Hepatocyte (in vitro differentiated cells): ENCODE measurements around the gene NPY2R. TPM values are rescaled to one million over a fixed set of nuclear protein-coding genes. Genes with fewer than 3 reads are reported as not detected.

ENCODE experiments used
- DNase-seq: peaks from one replicate; pipeline ENCODE4 v3.0.0-alpha.2; 2016; ENCODE audit warnings: low spot score
- H2AFZ ChIP-seq: fragments of 200-600 bp; sonication (generic); 2 replicates; pipeline ENCODE4 v1.6.0; 2016; ENCODE audit warnings: antibody characterized with exemption, mild to moderate bottlenecking
- H3K27ac ChIP-seq: fragments of 200-600 bp; sonication (generic); 2 replicates; pipeline ENCODE4 v1.5.1; 2016; ENCODE audit warnings: mild to moderate bottlenecking
- H3K27me3 ChIP-seq: fragments of 200-600 bp; sonication (generic); 2 replicates; pipeline ENCODE4 v1.6.1; 2016
- H3K36me3 ChIP-seq: fragments of 200-600 bp; sonication (generic); replicated peaks from 2 replicates; pipeline ENCODE4 v1.5.1; 2016; ENCODE audit warnings: low read depth; ENCODE audit not compliant: insufficient read depth
- H3K4me1 ChIP-seq: fragments of 200-600 bp; sonication (generic); 2 replicates; pipeline ENCODE4 v1.5.1; 2016; ENCODE audit warnings: mild to moderate bottlenecking, moderate library complexity; ENCODE audit not compliant: insufficient read depth
- H3K4me2 ChIP-seq: fragments of 200-600 bp; sonication (generic); 2 replicates; pipeline ENCODE4 v1.6.0; 2016
- H3K4me3 ChIP-seq: fragments of 200-600 bp; sonication (generic); 2 replicates; pipeline ENCODE4 v1.5.1; 2016; ENCODE audit warnings: mild to moderate bottlenecking
- H3K79me2 ChIP-seq: fragments of 200-600 bp; sonication (generic); 2 replicates; pipeline ENCODE4 v1.6.0; 2017; ENCODE audit warnings: mild to moderate bottlenecking
- H3K9me2 ChIP-seq: fragments of 200-600 bp; sonication (generic); replicated peaks from 2 replicates; pipeline ENCODE4 v1.6.0; 2017; ENCODE audit warnings: mild to moderate bottlenecking; ENCODE audit not compliant: insufficient read depth
- H3K9me3 ChIP-seq: fragments of 200-600 bp; sonication (generic); 2 replicates; pipeline ENCODE4 v1.5.1; 2016; ENCODE audit warnings: low read depth, mild to moderate bottlenecking
- H4K20me1 ChIP-seq: fragments of 200-600 bp; sonication (generic); 2 replicates; pipeline ENCODE4 v1.6.0; 2016; ENCODE audit warnings: mild to moderate bottlenecking; ENCODE audit not compliant: insufficient read depth, poor library complexity, severe bottlenecking
- EZH2 ChIP-seq: fragments of 200-600 bp; sonication (generic); IDR thresholded peaks from 2 replicates; pipeline ENCODE4 v1.6.1; 2016; ENCODE audit warnings: antibody characterized with exemption, mild to moderate bottlenecking, borderline replicate concordance
- EZH2phosphoT487 ChIP-seq: fragments of 200-600 bp; sonication (generic); IDR thresholded peaks from one replicate; pipeline ENCODE4 v1.6.1; 2018; ENCODE audit warnings: antibody characterized with exemption, mild to moderate bottlenecking, low read depth, moderate library complexity; ENCODE audit not compliant: unreplicated experiment, severe bottlenecking
- WGBS: methylation state at CpG from one replicate; pipeline ENCODE4 v1.1.6; 2016; ENCODE audit warnings: low lambda C conversion rate; ENCODE audit errors: missing lambda C conversion rate; 5-methylcytosine and 5-hydroxymethylcytosine counted together
- polyA plus RNA-seq: library from polyadenylated mRNA; unstranded; fragments of >200 nt; fragmentation: Nextera tagmentation; extraction: Ambion mirVana; gene quantifications from 2 replicates; pipeline ENCODE4 v1.2.1, GENCODE V29; 2016
- total RNA-seq: library from RNA; depleted of rRNA; stranded (reverse); fragments of >200 nt; gene quantifications from 2 replicates; pipeline ENCODE4 v1.2.3, GENCODE V29; 2014
- TF ChIP-seq, protein P1 (sequence below): fragments of 200-600 bp; sonication (generic); IDR thresholded peaks from 2 replicates; pipeline ENCODE4 v1.5.1; 2016; ENCODE audit warnings: antibody characterized with exemption, mild to moderate bottlenecking; ENCODE audit not compliant: poor library complexity

The NPY2R gene
- total and polyA plus RNA-seq, 2 experiments from 2014 or later = 1.1 to 1.9 TPM

DNA sequence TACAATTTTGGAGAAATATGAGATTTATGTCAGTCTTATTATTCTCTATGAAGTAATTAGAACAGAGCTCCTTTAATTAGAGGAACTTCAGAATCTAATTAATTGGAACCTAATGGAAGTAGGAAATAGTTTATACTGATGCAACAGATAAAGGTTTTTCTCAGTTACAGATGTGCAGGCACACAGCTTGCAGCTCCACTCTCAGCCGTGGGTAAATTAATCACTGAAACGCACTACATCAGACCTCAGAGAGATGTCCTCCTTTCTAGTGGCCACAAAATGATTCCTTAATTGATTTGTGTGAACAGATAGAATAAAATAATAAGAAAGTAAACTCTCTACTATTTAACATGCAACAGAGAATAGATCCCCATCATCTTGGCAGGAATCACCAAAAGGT, 21.5 kb upstream of the NPY2R start:
- Histone ChIP-seq H3K27me3 (no peaks in the 10 kb centered on the region), H3K36me3 (no peaks in the 10 kb centered on the region), H3K27ac (no peak overlapping the region), H3K79me2 (no peaks in the 10 kb centered on the region), H2AFZ (no peak overlapping the region), H3K4me2 (no peak overlapping the region), H3K4me3 (no peak overlapping the region), H3K4me1 (no peaks in the 10 kb centered on the region), H4K20me1 (no peaks in the 10 kb centered on the region), H3K9me2 (no peaks in the 10 kb centered on the region), H3K9me3 (no peaks in the 10 kb centered on the region)
- 81% methylated on average over 2 of the region's 2 CpGs for WGBS
- no peak for DNase-seq
- TF ChIP-seq, protein P1, sequence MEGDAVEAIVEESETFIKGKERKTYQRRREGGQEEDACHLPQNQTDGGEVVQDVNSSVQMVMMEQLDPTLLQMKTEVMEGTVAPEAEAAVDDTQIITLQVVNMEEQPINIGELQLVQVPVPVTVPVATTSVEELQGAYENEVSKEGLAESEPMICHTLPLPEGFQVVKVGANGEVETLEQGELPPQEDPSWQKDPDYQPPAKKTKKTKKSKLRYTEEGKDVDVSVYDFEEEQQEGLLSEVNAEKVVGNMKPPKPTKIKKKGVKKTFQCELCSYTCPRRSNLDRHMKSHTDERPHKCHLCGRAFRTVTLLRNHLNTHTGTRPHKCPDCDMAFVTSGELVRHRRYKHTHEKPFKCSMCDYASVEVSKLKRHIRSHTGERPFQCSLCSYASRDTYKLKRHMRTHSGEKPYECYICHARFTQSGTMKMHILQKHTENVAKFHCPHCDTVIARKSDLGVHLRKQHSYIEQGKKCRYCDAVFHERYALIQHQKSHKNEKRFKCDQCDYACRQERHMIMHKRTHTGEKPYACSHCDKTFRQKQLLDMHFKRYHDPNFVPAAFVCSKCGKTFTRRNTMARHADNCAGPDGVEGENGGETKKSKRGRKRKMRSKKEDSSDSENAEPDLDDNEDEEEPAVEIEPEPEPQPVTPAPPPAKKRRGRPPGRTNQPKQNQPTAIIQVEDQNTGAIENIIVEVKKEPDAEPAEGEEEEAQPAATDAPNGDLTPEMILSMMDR = no peak
- no peak for TF ChIP-seq EZH2
- no peak for TF ChIP-seq EZH2phosphoT487

DNA sequence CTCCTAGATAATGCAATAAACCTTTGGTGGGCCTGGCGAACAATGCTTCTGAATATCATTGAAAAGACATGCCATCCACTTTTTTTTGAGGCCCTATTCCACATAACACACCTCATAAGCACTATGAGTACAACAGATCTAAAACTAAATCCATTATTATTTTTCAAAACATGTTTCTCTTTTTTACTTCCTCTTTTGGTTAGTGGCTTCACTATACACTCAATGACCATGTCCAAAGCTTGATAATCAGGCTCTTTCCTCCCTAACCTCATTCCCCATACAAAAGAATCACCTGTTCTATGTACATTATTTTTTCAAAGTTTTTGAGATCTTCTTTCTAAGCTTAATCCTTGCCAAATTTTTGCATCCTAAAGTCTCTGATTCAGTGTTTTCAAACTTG, 20.4 kb upstream of the NPY2R start:
- no peaks in the 10 kb centered on the region for H3K79me2 ChIP-seq
- H3K4me2 ChIP-seq = no peak overlapping the region
- WGBS = 57% methylated on average over 1 of the region's 1 CpG
- no peak for TF ChIP-seq EZH2
- no peak for TF ChIP-seq EZH2phosphoT487
- TF ChIP-seq, protein P1 = no peak
- no peak overlapping the region for H3K27ac ChIP-seq
- no peaks in the 10 kb centered on the region for H3K9me2 ChIP-seq
- H3K9me3 ChIP-seq = no peaks in the 10 kb centered on the region
- no peaks in the 10 kb centered on the region for H3K4me1 ChIP-seq
- no peak overlapping the region for H3K4me3 ChIP-seq
- DNase-seq = no peak
- no peaks in the 10 kb centered on the region for H3K27me3 ChIP-seq
- no peaks in the 10 kb centered on the region for H4K20me1 ChIP-seq
- no peak overlapping the region for H2AFZ ChIP-seq
- no peaks in the 10 kb centered on the region for H3K36me3 ChIP-seq

DNA sequence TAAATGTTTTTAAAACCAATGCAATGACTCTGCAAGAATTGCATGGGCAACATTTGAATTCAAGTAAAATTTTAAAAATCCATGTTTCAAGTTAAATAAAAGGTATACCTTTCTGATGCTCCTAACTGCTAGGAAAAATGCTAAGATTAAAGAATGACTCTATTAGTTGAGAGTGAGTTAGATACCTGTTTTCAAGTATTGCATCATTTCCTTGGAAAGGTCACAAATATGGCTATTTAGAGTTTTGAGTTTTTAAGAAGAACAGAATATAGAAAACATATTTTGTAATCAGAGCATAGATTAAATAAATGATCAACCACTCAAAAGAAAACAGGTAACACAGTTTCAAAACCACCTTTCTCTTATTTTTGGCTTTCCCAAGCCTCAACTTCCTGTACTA, 18.3 kb upstream of the NPY2R start:
- no peak for DNase-seq
- no peak overlapping the region for H3K4me2 ChIP-seq
- H3K36me3 ChIP-seq = no peaks in the 10 kb centered on the region
- no peak for TF ChIP-seq EZH2phosphoT487
- TF ChIP-seq, protein P1 = no peak
- TF ChIP-seq EZH2 = no peak
- H3K9me3 ChIP-seq = no peaks in the 10 kb centered on the region
- H3K4me1 ChIP-seq = no peaks in the 10 kb centered on the region
- no peaks in the 10 kb centered on the region for H3K79me2 ChIP-seq
- no peaks in the 10 kb centered on the region for H3K27me3 ChIP-seq
- no peaks in the 10 kb centered on the region for H3K9me2 ChIP-seq
- H3K27ac ChIP-seq = no peak overlapping the region
- no peak overlapping the region for H3K4me3 ChIP-seq
- H4K20me1 ChIP-seq = no peaks in the 10 kb centered on the region
- H2AFZ ChIP-seq = no peak overlapping the region

DNA sequence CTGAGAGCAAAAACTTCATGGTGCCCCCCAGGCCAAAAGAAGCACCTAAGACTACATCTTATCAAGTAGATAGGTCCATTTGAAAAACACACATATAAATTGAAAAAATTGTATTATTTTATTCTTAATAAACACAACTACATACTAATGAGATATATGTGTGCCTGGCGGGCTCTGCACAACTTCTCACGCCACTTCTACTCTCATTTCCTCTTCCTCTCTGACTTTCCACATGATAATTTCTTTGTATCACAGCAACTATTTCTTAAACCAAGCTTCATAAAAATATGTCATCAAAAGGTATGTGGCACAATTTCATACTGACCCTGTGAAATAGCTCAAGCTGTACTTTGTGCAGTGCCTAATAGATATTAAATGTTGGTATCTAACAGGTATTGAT, 10.7 kb upstream of the NPY2R start:
- no peaks in the 10 kb centered on the region for H3K9me2 ChIP-seq
- H3K4me2 ChIP-seq = no peak overlapping the region
- no peaks in the 10 kb centered on the region for H3K79me2 ChIP-seq
- 95% methylated on average over 2 of the region's 2 CpGs for WGBS
- H3K36me3 ChIP-seq = no peaks in the 10 kb centered on the region
- H3K4me3 ChIP-seq = no peak overlapping the region
- H4K20me1 ChIP-seq = no peaks in the 10 kb centered on the region
- H2AFZ ChIP-seq = no peak overlapping the region
- no peaks in the 10 kb centered on the region for H3K9me3 ChIP-seq
- no peak for DNase-seq
- no peak overlapping the region for H3K27ac ChIP-seq
- H3K4me1 ChIP-seq = no peaks in the 10 kb centered on the region
- peaks cover 7% of the 10 kb centered on the region for H3K27me3 ChIP-seq
- TF ChIP-seq EZH2phosphoT487 = no peak
- TF ChIP-seq, protein P1 = no peak
- no peak for TF ChIP-seq EZH2
